ENCODE data around the gene ZNF668.
A peak's percentile ranks its signal among the peaks of the same experiment; 100 is the strongest.
"Not testable (repeated sequence)": the region's sequence is repeated elsewhere in the genome, so short reads cannot be mapped to it uniquely, and the experiment has no call there.

The ZNF668 gene

DNA sequence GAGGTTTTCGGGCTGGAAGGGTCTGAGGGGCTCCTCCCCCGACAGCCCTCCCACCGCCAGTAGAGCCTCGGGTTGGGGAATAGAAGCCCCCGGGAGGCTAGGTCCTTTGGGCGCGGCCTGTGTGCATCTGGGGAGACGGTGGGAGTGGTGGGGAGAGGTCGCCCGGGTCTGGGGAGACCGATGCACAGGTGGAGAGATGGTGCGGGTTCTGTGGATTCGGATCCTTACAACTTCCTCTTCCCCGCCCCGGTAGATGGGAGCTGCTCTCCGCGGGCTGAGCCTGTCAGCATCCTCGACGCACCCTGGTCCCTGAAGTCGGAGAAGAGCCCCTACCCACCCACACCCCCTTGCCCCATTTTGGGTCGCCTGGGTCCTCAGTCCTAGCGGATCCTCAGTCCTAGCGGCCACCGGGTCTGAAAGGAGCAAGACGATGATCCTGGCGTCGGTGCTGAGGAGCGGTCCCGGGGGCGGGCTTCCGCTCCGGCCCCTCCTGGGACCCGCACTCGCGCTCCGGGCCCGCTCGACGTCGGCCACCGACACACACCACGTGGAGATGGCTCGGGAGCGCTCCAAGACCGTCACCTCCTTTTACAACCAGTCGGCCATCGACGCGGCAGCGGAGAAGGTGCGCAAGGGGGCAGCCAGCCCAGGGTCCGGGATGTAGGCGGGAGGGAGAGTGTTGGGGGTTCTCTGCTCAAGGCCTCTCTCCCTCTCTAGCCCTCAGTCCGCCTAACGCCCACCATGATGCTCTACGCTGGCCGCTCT lies 34.9 kb upstream of the ZNF668 start:
- TF ChIP-seq ZNF274 (IDR thresholded peaks at IDR 0.05; ENCODE audit: low read depth, low read length): no peak
- H3K4me3 ChIP-seq (ENCODE audit: low read length): peak overlapping the region; percentile 81

DNA sequence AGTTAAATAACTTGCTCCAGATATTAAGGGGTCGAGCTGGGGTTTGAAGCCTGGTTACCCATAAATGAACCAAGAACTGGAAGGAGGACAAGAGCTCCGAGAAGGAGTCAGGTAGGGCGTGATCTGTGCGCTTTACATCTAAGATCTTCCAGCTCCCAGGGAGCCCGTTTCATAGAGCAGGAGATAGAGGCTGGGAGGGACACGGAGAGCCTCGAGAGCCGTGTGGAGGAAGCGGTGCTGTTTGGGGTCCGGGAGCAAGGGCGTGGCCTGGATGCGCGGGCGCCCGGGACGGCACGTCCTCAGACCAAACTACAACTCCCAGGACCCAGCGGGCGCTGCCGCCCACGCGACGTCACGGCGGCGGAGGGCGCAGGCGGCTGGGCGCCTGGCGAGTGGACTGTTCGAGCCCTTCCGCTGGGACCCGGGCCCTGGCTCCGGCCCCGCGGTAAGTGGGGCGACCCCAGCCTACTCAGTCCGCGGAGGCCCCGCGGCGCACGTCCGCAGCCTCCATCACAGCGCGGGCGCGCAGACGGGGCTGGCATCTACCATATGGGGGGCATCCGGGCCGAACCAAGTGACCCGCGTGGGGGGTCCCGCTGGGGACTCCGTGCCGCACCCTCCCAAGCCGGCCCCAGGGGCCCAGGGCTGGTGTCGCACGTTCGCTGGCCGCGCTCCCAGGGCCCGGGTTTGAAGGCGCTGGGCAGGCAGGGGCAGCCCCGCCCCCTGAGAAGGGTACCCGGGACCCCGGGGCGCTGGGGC lies 34.2 kb upstream of the ZNF668 start, which contains the start of gene BCKDK:
Gene BCKDK, plus strand, starts transcription at position 352 of the 759 bp plus-strand sequence. CDS start 838 bp downstream, outside the sequence.
- peak within 1 kb of the TSS; percentile 81 for H3K4me3 ChIP-seq (ENCODE audit: low read length)
- TF ChIP-seq ZNF274 (IDR thresholded peaks at IDR 0.05; ENCODE audit: low read depth, low read length): no peak

DNA sequence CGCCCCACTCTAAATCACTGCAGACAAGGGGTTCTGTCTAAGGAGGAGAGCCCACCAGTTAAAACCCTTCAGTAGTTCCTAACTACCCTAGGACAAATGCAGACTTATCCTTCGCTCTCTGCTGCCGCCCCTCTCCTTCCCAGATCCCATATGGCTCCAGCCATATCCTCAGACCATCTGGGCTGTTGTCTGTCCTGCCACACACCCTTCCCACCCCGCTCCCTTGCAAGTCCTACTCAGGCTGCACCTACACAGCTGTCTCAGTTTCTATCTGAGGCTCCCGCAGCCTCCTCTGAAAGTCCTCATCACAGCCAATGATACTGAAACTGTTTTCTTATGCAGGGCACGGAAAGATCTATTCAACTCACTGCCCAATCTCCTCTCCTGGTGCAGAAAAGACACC lies 33.4 kb upstream of the ZNF668 start:
- peak overlapping the region; percentile 81; the same call in 1 of the 2 replicates for H3K4me3 ChIP-seq (ENCODE audit: low read length)
- TF ChIP-seq ZNF274 (IDR thresholded peaks at IDR 0.05; ENCODE audit: low read depth, low read length): no peak

GRCh38 chr16:31106509-31107464 lies 32.7 kb upstream of the ZNF668 start:
- TF ChIP-seq ZNF274 (IDR thresholded peaks at IDR 0.05; ENCODE audit: low read depth, low read length): no peak
- no peak overlapping the region for H3K4me3 ChIP-seq (ENCODE audit: low read length)

- no peak for TF ChIP-seq ZNF274 (IDR thresholded peaks at IDR 0.05; ENCODE audit: low read depth, low read length)
- no peak overlapping the region for H3K4me3 ChIP-seq (ENCODE audit: low read length)
Observed at GRCh38 chr16:31105677-31106213, 31.7 kb upstream of the ZNF668 start.

DNA sequence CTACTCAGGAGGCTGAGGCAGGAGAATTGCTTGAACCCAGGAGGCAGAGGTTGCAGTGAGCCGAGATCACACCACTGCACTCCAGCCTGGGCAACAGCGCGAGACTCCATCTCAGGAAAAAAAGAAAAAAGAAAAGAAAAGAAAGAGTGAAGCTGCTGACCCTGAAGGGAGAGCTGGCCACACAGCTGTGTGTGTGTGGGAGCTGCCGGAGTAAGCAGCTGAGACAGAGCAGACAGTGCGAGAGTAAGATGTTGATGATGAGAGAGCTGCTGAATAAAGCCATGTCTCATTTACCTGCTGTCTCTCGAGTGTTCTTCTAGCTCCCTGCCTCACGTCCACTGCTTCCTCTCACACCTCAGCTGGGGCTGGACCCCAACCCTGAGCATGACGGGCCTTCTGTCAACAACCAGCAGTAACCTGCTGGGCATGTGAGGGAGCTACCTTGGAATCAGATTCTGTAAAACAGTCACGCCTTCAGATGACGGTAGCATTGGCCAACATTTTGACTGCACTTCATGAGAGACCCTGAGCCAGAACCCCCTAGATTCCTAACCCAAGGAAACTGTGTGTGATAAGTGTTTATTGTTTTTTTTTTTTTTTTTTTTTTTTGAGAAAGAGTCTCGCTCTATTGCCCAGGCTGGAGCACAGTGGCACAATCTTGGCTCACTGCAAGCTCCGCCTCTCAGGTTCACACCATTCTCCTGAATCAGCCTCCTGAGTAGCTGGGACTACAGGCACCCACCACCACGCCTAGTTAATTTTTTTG lies 27.0 kb upstream of the ZNF668 start:
- H3K4me3 ChIP-seq (ENCODE audit: low read length): not testable (repeated sequence)

- no peak for TF ChIP-seq ZNF274 (IDR thresholded peaks at IDR 0.05; ENCODE audit: low read depth, low read length)
- H3K4me3 ChIP-seq (ENCODE audit: low read length): no peak overlapping the region
Observed at GRCh38 chr16:31099860-31100638, 26.0 kb upstream of the ZNF668 start.

GRCh38 chr16:31094424-31095120 lies 20.5 kb upstream of the ZNF668 start, which contains the start of gene VKORC1:
Gene VKORC1 (minus strand): TSS chr16:31094797. CDS start chr16:31094729, 68 bp downstream.
- H3K4me3 ChIP-seq (ENCODE audit: low read length): peak within 1 kb of the TSS; percentile 92
- no peak for TF ChIP-seq ZNF274 (IDR thresholded peaks at IDR 0.05; ENCODE audit: low read depth, low read length)

DNA sequence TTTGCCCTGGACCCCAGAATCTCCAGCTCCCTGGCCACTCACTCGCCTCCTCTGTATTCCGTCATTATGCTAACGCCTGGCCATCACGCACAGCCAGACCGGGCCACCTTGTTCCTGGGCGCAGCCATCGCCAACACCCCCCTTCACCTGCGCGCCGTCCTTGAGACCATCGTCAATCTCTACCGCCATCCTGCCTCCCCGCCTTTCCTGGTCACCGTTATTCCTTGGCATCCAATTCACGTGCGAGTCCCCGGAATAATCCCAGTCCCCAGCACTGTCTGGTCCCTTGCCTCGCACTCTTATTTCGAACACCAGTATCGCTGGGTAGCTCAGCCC lies 20.0 kb upstream of the ZNF668 start:
- H3K4me3 ChIP-seq (ENCODE audit: low read length): peak overlapping the region; percentile 92
- TF ChIP-seq ZNF274 (IDR thresholded peaks at IDR 0.05; ENCODE audit: low read depth, low read length): no peak

DNA sequence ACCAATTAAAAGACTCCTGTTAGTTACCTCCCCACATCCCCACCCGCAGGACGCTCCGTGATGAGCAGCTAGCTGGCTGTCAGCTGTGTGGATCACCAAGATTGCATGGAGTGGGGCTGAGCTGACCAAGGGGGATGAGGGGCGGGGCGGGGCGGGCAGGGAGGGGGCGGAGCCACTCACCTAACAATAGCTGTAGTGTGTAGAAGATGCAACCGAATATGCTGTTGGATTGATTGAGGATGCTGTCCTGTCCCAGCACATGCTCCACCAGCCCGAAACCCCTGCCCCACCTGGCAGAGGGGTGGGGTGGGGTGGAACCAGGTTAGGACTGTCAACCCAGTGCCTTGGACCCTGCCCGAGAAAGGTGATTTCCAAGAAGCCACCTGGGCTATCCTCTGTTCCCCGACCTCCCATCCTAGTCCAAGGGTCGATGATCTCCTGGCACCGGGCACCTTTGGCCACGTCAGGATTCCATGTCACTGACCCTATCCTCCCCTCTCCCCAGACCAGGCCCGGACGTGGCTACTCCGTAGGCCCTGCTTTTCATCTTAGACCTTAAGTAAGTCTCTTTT lies 19.2 kb upstream of the ZNF668 start:
- peak overlapping the region; percentile 92; the same call in 1 of the 2 replicates for H3K4me3 ChIP-seq (ENCODE audit: low read length)
- TF ChIP-seq ZNF274 (IDR thresholded peaks at IDR 0.05; ENCODE audit: low read depth, low read length): no peak

DNA sequence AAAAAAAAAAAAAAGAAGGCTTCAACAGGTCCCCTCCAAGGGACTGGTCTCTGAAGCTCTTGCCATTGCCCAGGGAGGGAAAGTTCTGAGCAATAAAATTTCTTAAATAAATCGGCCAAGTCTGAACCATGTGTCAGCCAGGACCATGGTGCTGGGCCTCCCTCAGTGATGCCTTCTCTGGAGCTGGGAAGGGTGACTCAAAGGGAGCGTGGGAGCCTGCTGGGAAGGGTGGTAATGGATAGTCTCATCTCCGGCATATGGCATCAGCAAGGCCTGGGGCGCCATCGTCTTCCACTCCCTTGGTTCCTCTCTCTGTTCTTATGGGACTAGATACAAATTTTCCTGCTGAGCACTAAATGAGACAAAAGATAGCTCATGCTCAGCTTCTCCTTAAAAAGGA lies 18.3 kb upstream of the ZNF668 start:
- no peak overlapping the region for H3K4me3 ChIP-seq (ENCODE audit: low read length)
- no peak for TF ChIP-seq ZNF274 (IDR thresholded peaks at IDR 0.05; ENCODE audit: low read depth, low read length)
